B cell (primary cell): Measurements from ENCODE around the gene KLHL11. TPM values are rescaled to one million over a fixed set of nuclear protein-coding genes. Genes with fewer than 3 reads are reported as not detected.

ENCODE experiments used
- ATAC-seq: fragments of 200-7000 bp; cut with Tn5 transposase; one replicate; pipeline ENCODE4 v1.10.0; 2021; ENCODE audit warnings: low read depth, mild to moderate bottlenecking, moderate number of reproducible peaks, moderate library complexity
- CTCF ChIA-PET: fragments of 350-600 bp; sonication (Branson Sonifier 250); formaldehyde crosslinking; loops from one replicate; lab custom pipeline; 2021; ENCODE audit warnings: antibody characterized with exemption, inconsistent platforms; lab: Charles Lee
- POLR2A ChIA-PET: fragments of 350-600 bp; sonication (Branson Sonifier 250); formaldehyde crosslinking; loops from one replicate; lab custom pipeline; 2021; ENCODE audit warnings: antibody characterized with exemption; lab: Charles Lee
- DNase-seq: peaks from one replicate; pipeline ENCODE4 v3.0.0; 2013
- H2AFZ ChIP-seq: 2 replicates; pipeline ENCODE4 v1.6.1; 2012; ENCODE audit warnings: mild to moderate bottlenecking, low read depth, low read length; ENCODE audit not compliant: insufficient read depth, poor library complexity, severe bottlenecking
- H3K27ac ChIP-seq, 2 donors: 1 replicate in 1 of 2; 2 replicates in 1 of 2; pipeline ENCODE4 v1.5.1; 2012 to 2013; ENCODE audit warnings: low read length in 2 of 2, mild to moderate bottlenecking in 2 of 2, moderate library complexity in 1 of 2
- H3K27me3 ChIP-seq, 4 experiments: fragments of 200-600 bp in 1 of 4; sonication (generic) in 1 of 4; replicated peaks in 1 of 4; 1 replicate in 2 of 4; 2 replicates in 2 of 4; pipeline versions ENCODE4 v1.6.1 to v1.7.0; 2013 to 2016; ENCODE audit warnings: low read length in 3 of 4, mild to moderate bottlenecking in 2 of 4, mixed read lengths in 1 of 4, moderate library complexity in 1 of 4; ENCODE audit not compliant: insufficient read depth in 4 of 4, control insufficient read depth in 3 of 4; ENCODE audit errors: control extremely low read depth in 1 of 4
- H3K36me3 ChIP-seq, 2 experiments: replicated peaks in 1 of 2; 1 replicate in 1 of 2; 2 replicates in 1 of 2; pipeline versions ENCODE4 v1.6.1 to v1.7.1; 2013; ENCODE audit warnings: low read length in 1 of 2; ENCODE audit not compliant: insufficient read depth in 2 of 2, control insufficient read depth in 1 of 2; ENCODE audit errors: control extremely low read depth in 1 of 2, extremely low read depth in 1 of 2
- H3K4me1 ChIP-seq, 2 donors: fragments of 200-600 bp in 1 of 2; sonication (generic) in 1 of 2; 1 replicate in 1 of 2; 2 replicates in 1 of 2; pipeline versions ENCODE4 v1.5.1 to v1.6.1; 2013 to 2017; ENCODE audit warnings: low read length in 2 of 2; ENCODE audit not compliant: control insufficient read depth in 2 of 2, insufficient read depth in 2 of 2
- H3K4me2 ChIP-seq: replicated peaks from 2 replicates; pipeline ENCODE3; 2012; ENCODE audit warnings: mild to moderate bottlenecking, low read depth, low read length; ENCODE audit not compliant: poor library complexity, severe bottlenecking
- H3K4me3 ChIP-seq, 5 experiments: fragments of 200-600 bp in 1 of 5; sonication (generic) in 1 of 5; 1 replicate in 3 of 5; 2 replicates in 2 of 5; pipeline versions ENCODE4 v1.5.1 to v1.7.0; 2011 to 2016; ENCODE audit warnings: low read length in 4 of 5, mild to moderate bottlenecking in 4 of 5, low read depth in 2 of 5, control low read depth in 1 of 5, moderate library complexity in 1 of 5; ENCODE audit not compliant: insufficient read depth in 1 of 5; ENCODE audit errors: control extremely low read depth in 1 of 5, extremely low read depth in 1 of 5
- H3K79me2 ChIP-seq: fragments of 200-600 bp; sonication (generic); one replicate; pipeline ENCODE4 v1.6.0; 2016; ENCODE audit warnings: low read length; ENCODE audit not compliant: control insufficient read depth, insufficient read depth
- H3K9ac ChIP-seq: fragments of 200-600 bp; sonication (generic); 2 replicates; pipeline ENCODE4 v1.6.1; 2017; ENCODE audit warnings: mild to moderate bottlenecking, low read length, moderate library complexity
- H3K9me3 ChIP-seq, 3 donors: one replicate each; pipeline versions ENCODE4 v1.6.1 to v1.7.1; 2013; ENCODE audit warnings: low read length in 2 of 3; ENCODE audit not compliant: control insufficient read depth in 2 of 3, insufficient read depth in 1 of 3; ENCODE audit errors: control extremely low read depth in 1 of 3
- H4K20me1 ChIP-seq: 2 replicates; pipeline ENCODE4 v1.6.0; 2012; ENCODE audit warnings: mild to moderate bottlenecking, low read length; ENCODE audit not compliant: insufficient read depth, control insufficient read depth, poor library complexity, severe bottlenecking
- H3K27ac Mint-ChIP-seq: one replicate; pipeline ENCODE4 v1.8.0; 2021; ENCODE audit warnings: mixed read lengths
- H3K27me3 Mint-ChIP-seq: one replicate; pipeline ENCODE4 v1.8.0; 2021; ENCODE audit warnings: mixed read lengths
- H3K4me1 Mint-ChIP-seq: one replicate; pipeline ENCODE4 v1.8.0; 2021; ENCODE audit warnings: mixed read lengths
- H3K4me3 Mint-ChIP-seq: one replicate; pipeline ENCODE4 v1.8.0; 2021; ENCODE audit warnings: mixed read lengths
- H3K9me3 Mint-ChIP-seq: one replicate; pipeline ENCODE4 v1.8.0; 2022; ENCODE audit warnings: mixed read lengths; ENCODE audit not compliant: insufficient read depth
- EZH2 ChIP-seq: IDR thresholded peaks from 2 replicates; pipeline ENCODE4 v1.6.1; 2012; ENCODE audit warnings: borderline replicate concordance, low read depth, mild to moderate bottlenecking, moderate library complexity, low read length; ENCODE audit not compliant: insufficient read depth, poor library complexity, severe bottlenecking
- WGBS: methylation state at CpG from one replicate; pipeline ENCODE4 v1.1.5; 2013; ENCODE audit warnings: missing lambda C conversion rate; ENCODE audit not compliant: insufficient coverage; 5-methylcytosine and 5-hydroxymethylcytosine counted together
- intact Hi-C: fragments of 100-400 bp; cut with micrococcal nuclease; formaldehyde crosslinking; loops from one replicate; pipeline ENCODE4 v1.10.0; 2022
- polyA minus RNA-seq: library from RNA; depleted of rRNA, polyadenylated mRNA; stranded (reverse); fragments of >200 nt; gene quantifications from 2 replicates; pipeline ENCODE4 v1.2.3, GENCODE V29; 2012
- polyA plus RNA-seq: library from polyadenylated mRNA; depleted of rRNA; stranded (reverse); fragments of >200 nt; gene quantifications from 2 replicates; pipeline ENCODE4 v1.2.3, GENCODE V29; 2012
- total RNA-seq, 2 donors: library from RNA; stranded (reverse); fragments of 120-200 nt in 1 of 2; gene quantifications; 1 replicate in 1 of 2; 2 replicates in 1 of 2; pipeline versions ENCODE4 v1.2.3 to v1.2.4, GENCODE V29; 2013 to 2022
- TF ChIP-seq, protein P1 (sequence below): fragments of 200-600 bp; IDR thresholded peaks from one replicate; pipeline ENCODE4 v1.8.0; 2022; ENCODE audit warnings: antibody characterized with exemption, mild to moderate bottlenecking

KLHL11 gene, protein sequence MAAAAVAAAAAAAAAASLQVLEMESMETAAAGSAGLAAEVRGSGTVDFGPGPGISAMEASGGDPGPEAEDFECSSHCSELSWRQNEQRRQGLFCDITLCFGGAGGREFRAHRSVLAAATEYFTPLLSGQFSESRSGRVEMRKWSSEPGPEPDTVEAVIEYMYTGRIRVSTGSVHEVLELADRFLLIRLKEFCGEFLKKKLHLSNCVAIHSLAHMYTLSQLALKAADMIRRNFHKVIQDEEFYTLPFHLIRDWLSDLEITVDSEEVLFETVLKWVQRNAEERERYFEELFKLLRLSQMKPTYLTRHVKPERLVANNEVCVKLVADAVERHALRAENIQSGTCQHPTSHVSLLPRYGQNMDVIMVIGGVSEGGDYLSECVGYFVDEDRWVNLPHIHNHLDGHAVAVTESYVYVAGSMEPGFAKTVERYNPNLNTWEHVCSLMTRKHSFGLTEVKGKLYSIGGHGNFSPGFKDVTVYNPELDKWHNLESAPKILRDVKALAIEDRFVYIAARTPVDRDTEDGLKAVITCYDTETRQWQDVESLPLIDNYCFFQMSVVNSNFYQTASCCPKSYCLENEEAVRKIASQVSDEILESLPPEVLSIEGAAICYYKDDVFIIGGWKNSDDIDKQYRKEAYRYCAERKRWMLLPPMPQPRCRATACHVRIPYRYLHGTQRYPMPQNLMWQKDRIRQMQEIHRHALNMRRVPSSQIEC
- 18.7 and 18.8 TPM in 2 replicates for total RNA-seq
- 16.2 TPM for total RNA-seq (2013)
- polyA plus RNA-seq, result 4.2 and 5.5 TPM in 2 replicates
- polyA minus RNA-seq, result 17.7 and 20.5 TPM in 2 replicates

DNA sequence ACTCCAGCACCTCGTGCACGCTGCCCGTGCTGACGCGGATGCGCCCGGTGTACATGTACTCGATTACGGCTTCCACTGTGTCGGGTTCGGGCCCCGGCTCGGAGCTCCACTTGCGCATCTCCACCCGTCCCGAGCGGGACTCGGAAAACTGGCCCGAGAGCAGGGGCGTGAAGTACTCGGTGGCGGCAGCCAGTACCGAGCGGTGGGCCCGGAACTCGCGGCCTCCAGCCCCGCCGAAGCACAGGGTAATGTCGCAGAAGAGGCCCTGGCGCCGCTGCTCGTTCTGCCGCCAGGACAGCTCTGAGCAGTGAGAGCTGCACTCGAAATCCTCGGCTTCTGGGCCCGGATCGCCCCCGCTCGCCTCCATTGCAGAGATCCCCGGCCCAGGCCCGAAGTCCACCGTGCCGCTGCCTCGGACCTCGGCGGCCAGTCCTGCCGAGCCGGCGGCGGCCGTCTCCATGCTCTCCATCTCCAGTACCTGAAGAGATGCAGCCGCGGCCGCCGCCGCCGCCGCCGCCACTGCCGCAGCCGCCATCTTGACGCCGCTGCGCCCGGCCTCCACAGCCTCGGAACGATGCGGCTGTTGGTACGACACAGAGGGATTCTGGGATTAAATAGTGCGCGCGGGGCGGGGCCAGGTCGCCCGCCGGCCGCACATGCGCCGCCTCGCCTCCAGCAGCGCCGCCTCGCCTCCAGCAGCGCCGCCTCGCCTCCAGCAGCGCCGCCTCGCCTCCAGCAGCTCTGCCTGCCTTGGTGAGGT, at the start of gene KLHL11:
Gene KLHL11, minus strand, starts transcription at position 588 of the 760 bp plus-strand sequence. Its CDS starts 53 bp downstream, at position 535.
- peak within 1 kb of the TSS; percentile 72 to 82 for H3K27ac ChIP-seq
- DNase-seq (peak; percentile 93), ATAC-seq (peak; percentile 97)
- Mint-ChIP-seq H3K27ac (no peak within 1 kb of the TSS), H3K4me3 (no peak within 1 kb of the TSS), H3K27me3 (no peaks in the 10 kb centered on the region), H3K9me3 (no peaks in the 10 kb centered on the region), H3K4me1 (peaks cover 22% of the 10 kb centered on the region)
- no peaks in the 10 kb centered on the region for H3K9me3 ChIP-seq
- peaks cover 24 to 27% of the 10 kb centered on the region in 2 donors for H3K4me1 ChIP-seq
- POLR2A ChIA-PET, result interaction anchor here (0.5 to 2.1 kb wide), 10 partner anchors 24 to 1234 kb away, joined by 3 to 13 read pairs (median 3); partner anchors contain the start of genes DNAJC7 and EIF1
- H3K4me3 ChIP-seq, result peak within 1 kb of the TSS; percentile 45 to 96 (median 83)
- peak within 1 kb of the TSS; percentile 98 for H2AFZ ChIP-seq
- intact Hi-C loops, result loop anchor here (1.0 kb wide), 5 partner anchors 30 to 101 kb away; partner anchors contain the start of genes ACLY, CNP, ODAD4 and P3H4
- CTCF ChIA-PET, result interaction anchor here (0.6 to 1.5 kb wide), 6 partner anchors 30 to 752 kb away, joined by 3 to 4 read pairs (median 3); partner anchors contain the start of gene CNP
- peaks cover 35% of the 10 kb centered on the region for H4K20me1 ChIP-seq
- H3K27me3 ChIP-seq, result no peaks in the 10 kb centered on the region
- WGBS, result under 1% methylated on average over 90 of the region's 90 CpGs
- peak within 1 kb of the TSS; percentile 78 for H3K9ac ChIP-seq
- H3K79me2 ChIP-seq, result peaks cover 57% of the 10 kb centered on the region
- H3K4me2 ChIP-seq, result peak within 1 kb of the TSS; percentile 85
- TF ChIP-seq, protein P1, sequence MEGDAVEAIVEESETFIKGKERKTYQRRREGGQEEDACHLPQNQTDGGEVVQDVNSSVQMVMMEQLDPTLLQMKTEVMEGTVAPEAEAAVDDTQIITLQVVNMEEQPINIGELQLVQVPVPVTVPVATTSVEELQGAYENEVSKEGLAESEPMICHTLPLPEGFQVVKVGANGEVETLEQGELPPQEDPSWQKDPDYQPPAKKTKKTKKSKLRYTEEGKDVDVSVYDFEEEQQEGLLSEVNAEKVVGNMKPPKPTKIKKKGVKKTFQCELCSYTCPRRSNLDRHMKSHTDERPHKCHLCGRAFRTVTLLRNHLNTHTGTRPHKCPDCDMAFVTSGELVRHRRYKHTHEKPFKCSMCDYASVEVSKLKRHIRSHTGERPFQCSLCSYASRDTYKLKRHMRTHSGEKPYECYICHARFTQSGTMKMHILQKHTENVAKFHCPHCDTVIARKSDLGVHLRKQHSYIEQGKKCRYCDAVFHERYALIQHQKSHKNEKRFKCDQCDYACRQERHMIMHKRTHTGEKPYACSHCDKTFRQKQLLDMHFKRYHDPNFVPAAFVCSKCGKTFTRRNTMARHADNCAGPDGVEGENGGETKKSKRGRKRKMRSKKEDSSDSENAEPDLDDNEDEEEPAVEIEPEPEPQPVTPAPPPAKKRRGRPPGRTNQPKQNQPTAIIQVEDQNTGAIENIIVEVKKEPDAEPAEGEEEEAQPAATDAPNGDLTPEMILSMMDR, result no peak
- TF ChIP-seq EZH2, result no peak
- peaks cover 0 to 13% of the 10 kb centered on the region in 2 experiments for H3K36me3 ChIP-seq
